ENCODE results near the gene SHKBP1. TPM values are rescaled to one million over a fixed set of nuclear protein-coding genes. Genes with fewer than 3 reads are reported as not detected.
"Not testable (repeated sequence)": the region's sequence is repeated elsewhere in the genome, so short reads cannot be mapped to it uniquely, and the experiment has no call there.

Gene SHKBP1
- total and polyA plus RNA-seq, 4 donors, result 21.1 to 191 (median 97.1) TPM

GRCh38 chr19:40588926-40589569, 12.4 kb downstream of the SHKBP1 start:
- TF ChIP-seq, protein P1, sequence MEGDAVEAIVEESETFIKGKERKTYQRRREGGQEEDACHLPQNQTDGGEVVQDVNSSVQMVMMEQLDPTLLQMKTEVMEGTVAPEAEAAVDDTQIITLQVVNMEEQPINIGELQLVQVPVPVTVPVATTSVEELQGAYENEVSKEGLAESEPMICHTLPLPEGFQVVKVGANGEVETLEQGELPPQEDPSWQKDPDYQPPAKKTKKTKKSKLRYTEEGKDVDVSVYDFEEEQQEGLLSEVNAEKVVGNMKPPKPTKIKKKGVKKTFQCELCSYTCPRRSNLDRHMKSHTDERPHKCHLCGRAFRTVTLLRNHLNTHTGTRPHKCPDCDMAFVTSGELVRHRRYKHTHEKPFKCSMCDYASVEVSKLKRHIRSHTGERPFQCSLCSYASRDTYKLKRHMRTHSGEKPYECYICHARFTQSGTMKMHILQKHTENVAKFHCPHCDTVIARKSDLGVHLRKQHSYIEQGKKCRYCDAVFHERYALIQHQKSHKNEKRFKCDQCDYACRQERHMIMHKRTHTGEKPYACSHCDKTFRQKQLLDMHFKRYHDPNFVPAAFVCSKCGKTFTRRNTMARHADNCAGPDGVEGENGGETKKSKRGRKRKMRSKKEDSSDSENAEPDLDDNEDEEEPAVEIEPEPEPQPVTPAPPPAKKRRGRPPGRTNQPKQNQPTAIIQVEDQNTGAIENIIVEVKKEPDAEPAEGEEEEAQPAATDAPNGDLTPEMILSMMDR (IDR thresholded peaks at IDR 0.05; ENCODE audit: control extremely low read depth, extremely low read depth), result no peak
- no peak overlapping the region for H3K4me3 ChIP-seq
- H3K9ac ChIP-seq (ENCODE audit: insufficient read depth in 1 of 2, low read length in 2 of 2), result no peak overlapping the region
- 90 to 95% methylated on average over 9 of the region's 9 CpGs for WGBS, 2 donors
- H3K27me3 ChIP-seq (ENCODE audit: control insufficient read depth in 3 of 3, insufficient read depth in 3 of 3, low read length in 2 of 3), result no peaks in the 10 kb centered on the region
- peaks cover 0 to 23% (median 2%) of the 10 kb centered on the region in 4 donors for H3K36me3 ChIP-seq (ENCODE audit: control insufficient read depth in 4 of 4, insufficient read depth in 4 of 4, low read length in 4 of 4)
- ATAC-seq (ENCODE audit: insufficient read depth, low FRiP score) (no peak), DNase-seq (no peak)
- no peaks in the 10 kb centered on the region for H3K9me3 ChIP-seq (ENCODE audit: control insufficient read depth in 4 of 4, insufficient read depth in 3 of 4, low read length in 3 of 4)
- no peaks in the 10 kb centered on the region for H3K4me1 ChIP-seq (ENCODE audit: control insufficient read depth in 5 of 5, insufficient read depth in 5 of 5, low read length in 5 of 5)
- no peak overlapping the region for H3K27ac ChIP-seq (ENCODE audit: low read depth in 1 of 2, low read length in 1 of 2)

- no peak overlapping the region for H3K9ac ChIP-seq (ENCODE audit: insufficient read depth in 1 of 2, low read length in 2 of 2)
- no peak for ATAC-seq (ENCODE audit: insufficient read depth, low FRiP score)
- no peaks in the 10 kb centered on the region for H3K9me3 ChIP-seq (ENCODE audit: control insufficient read depth in 4 of 4, insufficient read depth in 3 of 4, low read length in 3 of 4)
- H3K4me1 ChIP-seq (ENCODE audit: control insufficient read depth in 5 of 5, insufficient read depth in 5 of 5, low read length in 5 of 5), result no peaks in the 10 kb centered on the region
- TF ChIP-seq, protein P1 (IDR thresholded peaks at IDR 0.05; ENCODE audit: control extremely low read depth, extremely low read depth), result no peak
- WGBS, 2 donors, result 95 to 96% methylated on average over 26 of the region's 26 CpGs
- no peaks in the 10 kb centered on the region for H3K27me3 ChIP-seq (ENCODE audit: control insufficient read depth in 3 of 3, insufficient read depth in 3 of 3, low read length in 2 of 3)
- H3K27ac ChIP-seq (ENCODE audit: low read depth in 1 of 2, low read length in 1 of 2), result no peak overlapping the region
- no peak overlapping the region for H3K4me3 ChIP-seq
- DNase-seq, result no peak
- H3K36me3 ChIP-seq (ENCODE audit: control insufficient read depth in 4 of 4, insufficient read depth in 4 of 4, low read length in 4 of 4), result peaks cover 0 to 23% (median 2%) of the 10 kb centered on the region in 4 donors
Observed at GRCh38 chr19:40589591-40590429, 13.1 kb downstream of the SHKBP1 start.

DNA sequence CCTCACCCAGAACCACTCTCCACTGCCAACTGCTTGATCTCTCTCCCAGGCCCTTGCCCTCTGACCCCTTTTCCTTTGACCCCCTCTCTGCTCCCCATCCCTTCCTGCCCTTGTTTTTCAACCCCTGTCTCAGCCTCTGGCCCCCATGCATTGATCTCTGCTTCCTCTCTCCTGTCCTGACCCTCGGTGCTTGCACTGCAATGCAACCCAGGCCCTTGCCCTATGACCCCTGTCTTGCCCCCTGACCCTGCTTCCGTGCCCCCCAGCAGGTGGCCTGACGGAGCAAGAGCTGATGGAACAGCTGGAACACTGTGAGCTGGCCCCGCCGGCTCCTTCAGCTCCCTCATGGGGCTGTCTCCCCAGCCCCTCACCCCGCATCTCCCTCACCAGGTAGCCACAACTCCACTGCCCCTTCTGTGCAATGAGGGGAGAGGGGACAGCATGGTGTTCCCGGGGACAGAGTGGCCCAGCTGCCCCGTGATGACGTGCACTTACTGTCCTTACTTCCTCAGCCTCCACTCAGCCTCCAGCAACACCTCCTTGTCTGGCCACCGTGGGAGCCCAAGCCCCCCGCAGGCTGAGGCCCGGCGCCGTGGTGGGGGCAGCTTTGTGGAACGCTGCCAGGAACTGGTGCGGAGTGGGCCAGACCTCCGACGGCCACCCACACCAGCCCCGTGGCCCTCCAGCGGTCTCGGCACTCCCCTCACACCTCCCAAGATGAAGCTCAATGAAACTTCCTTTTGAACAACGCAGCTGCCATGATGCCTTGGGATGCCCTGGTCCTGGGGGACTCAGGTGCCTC, 14.0 kb downstream of the SHKBP1 start:
- no peak for ATAC-seq (ENCODE audit: insufficient read depth, low FRiP score)
- Histone ChIP-seq H3K36me3 (ENCODE audit: control insufficient read depth in 4 of 4, insufficient read depth in 4 of 4, low read length in 4 of 4) (peaks cover 0 to 23% (median 2%) of the 10 kb centered on the region in 4 donors), H3K4me3 (no peak overlapping the region), H3K4me1 (ENCODE audit: control insufficient read depth in 5 of 5, insufficient read depth in 5 of 5, low read length in 5 of 5) (no peaks in the 10 kb centered on the region), H3K9ac (ENCODE audit: insufficient read depth in 1 of 2, low read length in 2 of 2) (no peak overlapping the region), H3K27me3 (ENCODE audit: control insufficient read depth in 3 of 3, insufficient read depth in 3 of 3, low read length in 2 of 3) (no peaks in the 10 kb centered on the region), H3K27ac (ENCODE audit: low read depth in 1 of 2, low read length in 1 of 2) (no peak overlapping the region), H3K9me3 (ENCODE audit: control insufficient read depth in 4 of 4, insufficient read depth in 3 of 4, low read length in 3 of 4) (no peaks in the 10 kb centered on the region)
- TF ChIP-seq, protein P1 (IDR thresholded peaks at IDR 0.05; ENCODE audit: control extremely low read depth, extremely low read depth), result no peak
- WGBS, 2 donors, result 84 to 88% methylated on average over 22 of the region's 22 CpGs
- no peak for DNase-seq

DNA sequence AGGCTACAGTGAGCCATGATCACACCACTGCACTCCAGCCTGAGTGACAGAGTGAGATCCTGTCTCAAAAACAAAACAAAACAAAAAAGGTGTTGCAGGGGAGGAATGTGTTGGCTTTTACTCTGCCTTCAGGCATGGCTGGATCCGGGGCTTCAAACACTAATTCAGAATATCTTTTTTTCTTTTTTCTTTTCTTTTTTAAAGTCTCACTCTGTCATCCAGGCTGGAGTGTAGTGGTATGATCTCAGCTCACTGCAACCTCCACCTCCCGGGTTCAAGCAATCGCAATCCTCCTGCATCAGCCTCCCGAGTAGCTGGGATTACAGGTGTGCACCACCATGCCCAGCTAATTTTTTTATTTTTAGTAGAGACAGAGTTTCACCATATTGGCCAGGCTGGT, 15.1 kb downstream of the SHKBP1 start:
- not testable (repeated sequence) for ATAC-seq (ENCODE audit: insufficient read depth, low FRiP score); H3K27me3 ChIP-seq (ENCODE audit: control insufficient read depth in 3 of 3, insufficient read depth in 3 of 3, low read length in 2 of 3); H3K4me3 ChIP-seq; H3K9me3 ChIP-seq (ENCODE audit: control insufficient read depth in 4 of 4, insufficient read depth in 3 of 4, low read length in 3 of 4); H3K4me1 ChIP-seq (ENCODE audit: control insufficient read depth in 5 of 5, insufficient read depth in 5 of 5, low read length in 5 of 5); DNase-seq; H3K27ac ChIP-seq (ENCODE audit: low read depth in 1 of 2, low read length in 1 of 2); H3K9ac ChIP-seq (ENCODE audit: insufficient read depth in 1 of 2, low read length in 2 of 2)
- H3K36me3 ChIP-seq (ENCODE audit: control insufficient read depth in 4 of 4, insufficient read depth in 4 of 4, low read length in 4 of 4), result peaks cover 0 to 22% (median 2%) of the 10 kb centered on the region in 4 donors
- WGBS, 2 donors, result 95 to 97% methylated on average over 4 of the region's 4 CpGs
